IMR-90 (cell line): ENCODE measurements around the gene TWIST2. TPM values are rescaled to one million over a fixed set of nuclear protein-coding genes. Genes with fewer than 3 reads are reported as not detected.

Experiments
- ATAC-seq: fragments of 200-7000 bp; cut with Tn5 transposase; 2 replicates; pipeline ENCODE4 v1.9.1; 2020; ENCODE audit warnings: low read depth, mild to moderate bottlenecking, moderate library complexity
- BruUV-seq: library from RNA; stranded (reverse); fragments of 400-500 nt; replicated peaks from 2 replicates; lab custom pipeline; 2021; lab: Mats Ljungman, UMichigan
- CTCF ChIA-PET: fragments of 300-600 bp; formaldehyde crosslinking; extraction: SDS; loops from one replicate; lab custom pipeline; 2021; ENCODE audit warnings: antibody characterized with exemption; lab: Yijun Ruan, JAX
- POLR2A ChIA-PET: fragments of 300-600 bp; sonication (Branson Sonifier 250); formaldehyde crosslinking; loops from one replicate; lab custom pipeline; 2022; ENCODE audit warnings: antibody characterized with exemption; ENCODE audit not compliant: unreplicated experiment; lab: Charles Lee
- DNase-seq: peaks from one replicate; pipeline ENCODE4 v3.0.0; 2013
- H2AFZ ChIP-seq: replicated peaks from 2 replicates; pipeline ENCODE3; 2013; ENCODE audit warnings: low read length, mild to moderate bottlenecking; ENCODE audit not compliant: poor library complexity
- H2AK5ac ChIP-seq: 2 replicates; pipeline ENCODE4 v1.6.1; 2013; ENCODE audit warnings: low read depth, low read length, inconsistent platforms
- H2AK9ac ChIP-seq: replicated peaks from 2 replicates; pipeline ENCODE3; 2013; ENCODE audit warnings: mild to moderate bottlenecking, low read depth, low read length, moderate library complexity; ENCODE audit not compliant: poor library complexity
- H2BK120ac ChIP-seq: 2 replicates; pipeline ENCODE4 v1.6.1; 2013; ENCODE audit warnings: low read depth, low read length, inconsistent platforms
- H2BK15ac ChIP-seq: 3 replicates; pipeline ENCODE4 v1.6.1; 2013; ENCODE audit warnings: low read depth, low read length, inconsistent platforms
- H2BK20ac ChIP-seq: 2 replicates; pipeline ENCODE4 v1.6.1; 2013; ENCODE audit warnings: low read depth, mild to moderate bottlenecking, inconsistent platforms, low read length, moderate library complexity
- H2BK5ac ChIP-seq: 2 replicates; pipeline ENCODE4 v1.6.1; 2013; ENCODE audit warnings: mild to moderate bottlenecking, low read depth, low read length, inconsistent platforms; ENCODE audit not compliant: poor library complexity, severe bottlenecking
- H3K14ac ChIP-seq: replicated peaks from 2 replicates; pipeline ENCODE4 v1.6.1; 2013; ENCODE audit warnings: low read depth, low read length, inconsistent platforms
- H3K18ac ChIP-seq: 2 replicates; pipeline ENCODE4 v1.6.1; 2013; ENCODE audit warnings: low read depth, low read length, control low read depth
- H3K23ac ChIP-seq: 2 replicates; pipeline ENCODE4 v1.6.1; 2013; ENCODE audit warnings: low read depth, low read length, inconsistent platforms
- H3K27ac ChIP-seq: 2 replicates; pipeline ENCODE4 v1.5.1; 2013; ENCODE audit warnings: mild to moderate bottlenecking, control low read depth, low read length; ENCODE audit not compliant: insufficient read depth
- H3K27me3 ChIP-seq: 2 replicates; pipeline ENCODE4 v1.6.1; 2013; ENCODE audit warnings: low read length; ENCODE audit not compliant: control insufficient read depth, insufficient read depth
- H3K36me3 ChIP-seq: 2 replicates; pipeline ENCODE4 v1.6.1; 2013; ENCODE audit warnings: low read length, mixed read lengths; ENCODE audit not compliant: control insufficient read depth, insufficient read depth
- H3K4ac ChIP-seq: 2 replicates; pipeline ENCODE4 v1.6.1; 2013; ENCODE audit warnings: low read depth, low read length, inconsistent platforms
- H3K4me1 ChIP-seq: 2 replicates; pipeline ENCODE4 v1.6.1; 2013; ENCODE audit warnings: low read length, mixed read lengths; ENCODE audit not compliant: control insufficient read depth, insufficient read depth
- H3K4me2 ChIP-seq: 2 replicates; pipeline ENCODE4 v1.6.1; 2013; ENCODE audit warnings: low read depth, mild to moderate bottlenecking, control low read depth, low read length, moderate library complexity
- H3K4me3 ChIP-seq: 2 replicates; pipeline ENCODE4 v1.5.1; 2013; ENCODE audit warnings: low read depth, mild to moderate bottlenecking, control low read depth, low read length, moderate library complexity; ENCODE audit not compliant: insufficient read depth
- H3K56ac ChIP-seq: 2 replicates; pipeline ENCODE4 v1.6.1; 2013; ENCODE audit warnings: low read length, inconsistent platforms; ENCODE audit not compliant: insufficient read depth; ENCODE audit errors: extremely low read depth
- H3K79me1 ChIP-seq, 2 experiments: 2 replicates each; pipeline ENCODE4 v1.6.1; 2013; ENCODE audit warnings: low read length in 2 of 2, inconsistent platforms in 1 of 2, low read depth in 1 of 2
- H3K9ac ChIP-seq: 2 replicates; pipeline ENCODE4 v1.6.1; 2013; ENCODE audit warnings: low read depth, low read length, control low read depth
- H3K9me1 ChIP-seq: 2 replicates; pipeline ENCODE4 v1.6.1; 2013; ENCODE audit warnings: low read length, inconsistent platforms; ENCODE audit not compliant: insufficient read depth
- H3K9me3 ChIP-seq: 2 replicates; pipeline ENCODE4 v1.6.1; 2013; ENCODE audit warnings: low read length; ENCODE audit not compliant: control insufficient read depth, insufficient read depth
- H4K20me1 ChIP-seq: 2 replicates; pipeline ENCODE4 v1.6.1; 2013; ENCODE audit warnings: low read length, inconsistent platforms; ENCODE audit not compliant: insufficient read depth
- H4K5ac ChIP-seq: 2 replicates; pipeline ENCODE4 v1.6.1; 2013; ENCODE audit warnings: mild to moderate bottlenecking, low read depth, low read length, control low read depth
- H4K8ac ChIP-seq, 2 experiments: 2 replicates each; pipeline ENCODE4 v1.6.1; 2013; ENCODE audit warnings: low read depth in 2 of 2, low read length in 2 of 2, control low read depth in 1 of 2, inconsistent platforms in 1 of 2
- H4K91ac ChIP-seq: 2 replicates; pipeline ENCODE4 v1.6.1; 2013; ENCODE audit warnings: low read depth, low read length, inconsistent platforms; ENCODE audit not compliant: insufficient read depth
- ELK1 ChIP-seq: fragments of 150-350 bp; IDR thresholded peaks from 2 replicates; pipeline ENCODE4 v1.6.1; 2016; ENCODE audit warnings: low read depth, mild to moderate bottlenecking, low read length, moderate library complexity, borderline replicate concordance
- USF2 ChIP-seq: fragments of 150-350 bp; IDR thresholded peaks from 2 replicates; pipeline ENCODE4 v1.6.1; 2017; ENCODE audit warnings: mild to moderate bottlenecking, antibody characterized with exemption, low read length, low read depth
- WGBS, 2 experiments: methylation state at CpG; one replicate each; pipeline versions ENCODE4 v1.1.5 to v1.1.7; 2013; ENCODE audit warnings: missing lambda C conversion rate in 2 of 2; ENCODE audit not compliant: insufficient read length in 1 of 2; ENCODE audit errors: extremely low coverage in 2 of 2; 5-methylcytosine and 5-hydroxymethylcytosine counted together
- dilution Hi-C: fragments of 300-500 bp; cut with HindIII; formaldehyde crosslinking; loops from one replicate; pipeline ENCODE4 v1.14.3; 2018; ENCODE audit warnings: low sequenced_read_pairs; ENCODE audit not compliant: unreplicated experiment
- in situ Hi-C: fragments of 300-500 bp; cut with MboI; formaldehyde crosslinking; loops from 3 replicates; pipeline ENCODE4 v1.14.3; 2019; ENCODE audit warnings: low sequenced_read_pairs, inconsistent platforms, mixed read lengths
- intact Hi-C: fragments of 100-400 bp; cut with micrococcal nuclease; formaldehyde crosslinking; loops from 2 replicates; pipeline ENCODE4 v1.10.0; 2022
- polyA plus RNA-seq, 3 experiments: library from polyadenylated mRNA; depleted of rRNA; stranded (reverse); fragments of >200 nt; gene quantifications; 2 replicates each; pipeline ENCODE4 v1.2.3, GENCODE V29; 2012; ENCODE audit warnings: low replicate concordance in 1 of 3
- total RNA-seq: library from RNA; depleted of rRNA; stranded (reverse); fragments of >200 nt; gene quantifications from 2 replicates; pipeline ENCODE4 v1.2.3, GENCODE V29; 2012

TWIST2 gene
- total and polyA plus RNA-seq, 2 of the 4 experiments (the other 2 are of a cell fraction): 9.3 to 33.6 TPM

GRCh38 chr2:238847419-238847801, 475 bp upstream of the TWIST2 start (continued):
- no peak for TF ChIP-seq ELK1

GRCh38 chr2:238848691-238848975, 748 bp downstream of the TWIST2 start:
- H2AFZ ChIP-seq: peak overlapping the region; percentile 93
- no peak overlapping the region; the same call in 2 of the 3 replicates for H2BK15ac ChIP-seq
- H3K36me3 ChIP-seq: peaks cover 5% of the 10 kb centered on the region
- H3K4ac ChIP-seq: peak overlapping the region; percentile 78
- peak overlapping the region; percentile 95 for H3K27ac ChIP-seq
- dilution Hi-C loops: no loop called here
- peak overlapping the region; percentile 73 for H3K23ac ChIP-seq
- peak overlapping the region; percentile 5 for H2AK9ac ChIP-seq
- peak overlapping the region; percentile 69 to 76; a peak in 2 of 4 replicates for H4K8ac ChIP-seq
- in situ Hi-C loops: no loop called here
- H3K9me1 ChIP-seq: peaks cover 2% of the 10 kb centered on the region; the same call in 1 of the 2 replicates
- POLR2A ChIA-PET: interaction anchor here (0.6 kb wide), 1 partner anchor 38 kb away, joined by 3 read pairs; no protein-coding TSS in a partner anchor
- ATAC-seq (peak; percentile 36), DNase-seq (no peak)
- H3K27me3 ChIP-seq: no peaks in the 10 kb centered on the region
- H2AK5ac ChIP-seq: peak overlapping the region; percentile 2
- peak overlapping the region; percentile 98 for H3K4me2 ChIP-seq
- H3K9ac ChIP-seq: peak overlapping the region; percentile 92
- H4K91ac ChIP-seq: peak overlapping the region; percentile 27; the same call in 1 of the 2 replicates
- no peak overlapping the region for H2BK20ac ChIP-seq
- H3K79me1 ChIP-seq: peaks cover 15 to 19% of the 10 kb centered on the region in 2 experiments
- no peak for TF ChIP-seq USF2
- intact Hi-C loops: loop anchor here (2.0 to 5.0 kb wide), 4 partner anchors 49 to 1144 kb away; no protein-coding TSS in a partner anchor
- H2BK5ac ChIP-seq: peak overlapping the region; percentile 86
- no TSS peak for BruUV-seq
- H2BK120ac ChIP-seq: 0 out of 2 replicates have a peak overlapping the region, but pooled peaks have one; percentile 12
- peaks cover 17% of the 10 kb centered on the region for H3K4me1 ChIP-seq
- H4K20me1 ChIP-seq: peaks cover 8% of the 10 kb centered on the region
- H3K56ac ChIP-seq: peak overlapping the region; percentile 62; the same call in 1 of the 2 replicates
- H3K18ac ChIP-seq: peak overlapping the region; percentile 81; the same call in 1 of the 2 replicates
- H3K4me3 ChIP-seq: peak overlapping the region; percentile 90
- CTCF ChIA-PET: interaction anchor here (0.5 to 3.0 kb wide), 3 partner anchors 27 to 230 kb away, joined by 3 to 12 read pairs (median 5); no protein-coding TSS in a partner anchor
- H4K5ac ChIP-seq: no peak overlapping the region
- peak overlapping the region; percentile 96; the same call in 1 of the 2 replicates for H3K14ac ChIP-seq
- H3K9me3 ChIP-seq: no peaks in the 10 kb centered on the region
- WGBS, 2 experiments: 0% methylated on average over 10 of the region's 36 CpGs; no CpG with 5 or more reads in 1 of the 2 experiments
